ENCODE measurements around the gene TNPO3.

DNA sequence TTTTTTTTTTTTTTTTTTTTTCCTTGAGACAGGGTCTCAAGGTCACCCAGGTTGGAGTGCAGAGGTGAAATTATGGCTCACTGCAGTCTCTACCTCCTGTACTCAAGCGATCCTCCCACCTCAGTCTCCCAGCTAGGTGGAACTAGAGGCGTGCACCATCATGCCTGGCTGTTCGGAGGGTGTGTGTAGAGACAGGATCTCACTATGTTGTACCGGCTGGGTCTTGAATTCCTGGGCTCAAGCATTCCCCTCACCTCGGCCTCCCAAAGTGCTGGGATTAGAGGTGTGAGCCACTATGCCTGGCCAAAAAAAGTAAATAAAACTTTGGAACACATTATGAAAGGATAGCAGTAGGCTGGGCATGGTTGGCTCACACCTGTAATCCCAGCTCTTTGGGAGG, 39.6 kb upstream of the TNPO3 start:
- TF ChIP-seq POLR2A (IDR thresholded peaks at IDR 0.05) (no peak), EP300 (IDR thresholded peaks at IDR 0.05) (no peak)
- TF ChIP-seq, protein P1, sequence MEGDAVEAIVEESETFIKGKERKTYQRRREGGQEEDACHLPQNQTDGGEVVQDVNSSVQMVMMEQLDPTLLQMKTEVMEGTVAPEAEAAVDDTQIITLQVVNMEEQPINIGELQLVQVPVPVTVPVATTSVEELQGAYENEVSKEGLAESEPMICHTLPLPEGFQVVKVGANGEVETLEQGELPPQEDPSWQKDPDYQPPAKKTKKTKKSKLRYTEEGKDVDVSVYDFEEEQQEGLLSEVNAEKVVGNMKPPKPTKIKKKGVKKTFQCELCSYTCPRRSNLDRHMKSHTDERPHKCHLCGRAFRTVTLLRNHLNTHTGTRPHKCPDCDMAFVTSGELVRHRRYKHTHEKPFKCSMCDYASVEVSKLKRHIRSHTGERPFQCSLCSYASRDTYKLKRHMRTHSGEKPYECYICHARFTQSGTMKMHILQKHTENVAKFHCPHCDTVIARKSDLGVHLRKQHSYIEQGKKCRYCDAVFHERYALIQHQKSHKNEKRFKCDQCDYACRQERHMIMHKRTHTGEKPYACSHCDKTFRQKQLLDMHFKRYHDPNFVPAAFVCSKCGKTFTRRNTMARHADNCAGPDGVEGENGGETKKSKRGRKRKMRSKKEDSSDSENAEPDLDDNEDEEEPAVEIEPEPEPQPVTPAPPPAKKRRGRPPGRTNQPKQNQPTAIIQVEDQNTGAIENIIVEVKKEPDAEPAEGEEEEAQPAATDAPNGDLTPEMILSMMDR (IDR thresholded peaks at IDR 0.05): no peak

Data from suprapubic skin (tissue), 3 donors.